BE2C (cell line): Measurements from ENCODE around the gene PANK3.
A peak's percentile ranks its signal among the peaks of the same experiment; 100 is the strongest.

Experiments
- DNase-seq: peaks from one replicate; pipeline ENCODE4 v3.0.0-alpha.2; 2020
- H3K27me3 ChIP-seq: fragments of 250-450 bp; sonication (Bioruptor Pico); 2 replicates; pipeline ENCODE4 v1.5.1; 2020; ENCODE audit warnings: mild to moderate bottlenecking
- H3K36me3 ChIP-seq: fragments of 250-450 bp; sonication (Bioruptor Pico); 2 replicates; pipeline ENCODE4 v1.5.1; 2020; ENCODE audit warnings: mild to moderate bottlenecking
- H3K4me1 ChIP-seq: fragments of 250-450 bp; sonication (Bioruptor Pico); 2 replicates; pipeline ENCODE4 v1.5.1; 2020
- H3K4me3 ChIP-seq: 2 replicates; pipeline ENCODE4 v1.5.1; 2011; ENCODE audit warnings: low read depth, low read length
- H3K9me3 ChIP-seq: fragments of 250-450 bp; sonication (Bioruptor Pico); 2 replicates; pipeline ENCODE4 v1.5.1; 2020
- TF ChIP-seq, protein P1 (sequence below): IDR thresholded peaks from 2 replicates; pipeline ENCODE4 v1.5.1; 2012; ENCODE audit warnings: mild to moderate bottlenecking, low read depth, low read length

PANK3 gene

GRCh38 chr5:168531987-168532864 is 46.9 kb downstream of the PANK3 start:
- Histone ChIP-seq H3K9me3 (peaks cover 4% of the 10 kb centered on the region; the same call in 1 of the 2 replicates), H3K4me1 (no peaks in the 10 kb centered on the region; the same call in 1 of the 2 replicates), H3K4me3 (no peak overlapping the region), H3K36me3 (no peaks in the 10 kb centered on the region), H3K27me3 (no peaks in the 10 kb centered on the region)
- TF ChIP-seq, protein P1, sequence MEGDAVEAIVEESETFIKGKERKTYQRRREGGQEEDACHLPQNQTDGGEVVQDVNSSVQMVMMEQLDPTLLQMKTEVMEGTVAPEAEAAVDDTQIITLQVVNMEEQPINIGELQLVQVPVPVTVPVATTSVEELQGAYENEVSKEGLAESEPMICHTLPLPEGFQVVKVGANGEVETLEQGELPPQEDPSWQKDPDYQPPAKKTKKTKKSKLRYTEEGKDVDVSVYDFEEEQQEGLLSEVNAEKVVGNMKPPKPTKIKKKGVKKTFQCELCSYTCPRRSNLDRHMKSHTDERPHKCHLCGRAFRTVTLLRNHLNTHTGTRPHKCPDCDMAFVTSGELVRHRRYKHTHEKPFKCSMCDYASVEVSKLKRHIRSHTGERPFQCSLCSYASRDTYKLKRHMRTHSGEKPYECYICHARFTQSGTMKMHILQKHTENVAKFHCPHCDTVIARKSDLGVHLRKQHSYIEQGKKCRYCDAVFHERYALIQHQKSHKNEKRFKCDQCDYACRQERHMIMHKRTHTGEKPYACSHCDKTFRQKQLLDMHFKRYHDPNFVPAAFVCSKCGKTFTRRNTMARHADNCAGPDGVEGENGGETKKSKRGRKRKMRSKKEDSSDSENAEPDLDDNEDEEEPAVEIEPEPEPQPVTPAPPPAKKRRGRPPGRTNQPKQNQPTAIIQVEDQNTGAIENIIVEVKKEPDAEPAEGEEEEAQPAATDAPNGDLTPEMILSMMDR = no peak
- DNase-seq = no peak

- peaks cover 4% of the 10 kb centered on the region; the same call in 1 of the 2 replicates for H3K9me3 ChIP-seq
- H3K27me3 ChIP-seq = no peaks in the 10 kb centered on the region
- H3K4me1 ChIP-seq = no peaks in the 10 kb centered on the region; the same call in 1 of the 2 replicates
- H3K4me3 ChIP-seq = no peak overlapping the region
- no peaks in the 10 kb centered on the region for H3K36me3 ChIP-seq
- TF ChIP-seq, protein P1 = no peak
- DNase-seq = no peak
These were observed 48.0 kb downstream of the PANK3 start for GRCh38 chr5:168531191-168531590.

GRCh38 chr5:168530621-168531150 is 48.5 kb downstream of the PANK3 start:
- Histone ChIP-seq H3K36me3 (no peaks in the 10 kb centered on the region), H3K9me3 (peaks cover 4% of the 10 kb centered on the region; the same call in 1 of the 2 replicates), H3K27me3 (no peaks in the 10 kb centered on the region), H3K4me1 (no peaks in the 10 kb centered on the region; the same call in 1 of the 2 replicates), H3K4me3 (no peak overlapping the region)
- no peak for DNase-seq
- TF ChIP-seq, protein P1 = no peak

DNA sequence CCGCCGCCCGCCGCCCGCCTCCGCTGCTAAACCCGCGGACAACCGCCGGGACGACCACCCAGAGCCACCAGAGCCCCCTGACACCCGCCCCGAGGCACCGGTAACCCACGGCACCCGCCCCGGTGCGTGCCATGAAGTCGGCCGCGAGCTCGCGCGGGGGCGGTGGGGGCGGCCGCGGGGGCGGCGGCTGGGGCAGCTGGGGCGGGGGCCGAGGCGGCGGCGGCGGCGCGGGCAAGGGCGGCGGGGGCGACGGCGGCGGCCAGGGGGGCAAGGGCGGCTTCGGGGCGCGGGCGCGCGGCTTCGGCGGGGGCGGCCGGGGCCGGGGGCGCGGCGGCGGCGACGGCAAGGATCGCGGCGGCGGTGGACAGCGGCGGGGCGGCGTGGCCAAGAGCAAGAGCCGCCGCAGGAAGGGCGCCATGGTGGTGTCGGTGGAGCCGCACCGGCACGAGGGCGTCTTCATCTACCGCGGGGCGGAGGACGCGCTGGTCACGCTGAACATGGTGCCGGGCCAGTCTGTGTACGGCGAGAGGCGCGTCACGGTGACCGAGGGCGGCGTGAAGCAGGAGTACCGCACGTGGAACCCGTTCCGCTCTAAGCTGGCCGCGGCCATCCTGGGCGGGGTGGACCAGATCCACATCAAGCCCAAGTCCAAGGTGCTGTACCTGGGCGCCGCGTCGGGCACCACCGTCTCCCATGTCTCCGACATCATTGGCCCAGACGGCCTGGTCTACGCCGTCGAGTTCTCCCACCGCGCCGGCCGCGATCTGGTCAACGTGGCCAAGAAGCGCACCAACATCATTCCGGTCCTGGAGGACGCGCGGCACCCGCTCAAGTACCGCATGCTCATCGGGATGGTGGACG is 49.6 kb downstream of the PANK3 start:
- DNase-seq = peak; percentile 49
- TF ChIP-seq, protein P1 = no peak
- H3K4me3 ChIP-seq = peak overlapping the region; percentile 52
- no peaks in the 10 kb centered on the region for H3K27me3 ChIP-seq
- H3K36me3 ChIP-seq = no peaks in the 10 kb centered on the region
- H3K9me3 ChIP-seq = peaks cover 4% of the 10 kb centered on the region; the same call in 1 of the 2 replicates
- no peaks in the 10 kb centered on the region; the same call in 1 of the 2 replicates for H3K4me1 ChIP-seq

GRCh38 chr5:168528521-168529373 is 50.4 kb downstream of the PANK3 start, which contains the start of gene FBLL1:
Gene FBLL1 (plus strand): TSS chr5:168529305. CDS start chr5:168529505, 200 bp downstream.
- DNase-seq = peak; percentile 75
- Histone ChIP-seq H3K9me3 (peaks cover 4% of the 10 kb centered on the region; the same call in 1 of the 2 replicates), H3K4me3 (peak within 1 kb of the TSS; percentile 52), H3K36me3 (no peaks in the 10 kb centered on the region), H3K27me3 (no peaks in the 10 kb centered on the region), H3K4me1 (no peaks in the 10 kb centered on the region; the same call in 1 of the 2 replicates)
- TF ChIP-seq, protein P1 = no peak
